Gastrocnemius medialis (tissue), 4 donors: ENCODE results near the gene DTNA.

Experiments
- CTCF ChIP-seq, 5 experiments: fragments of 450-650 bp in 3 of 5; fragments of 200-600 bp in 2 of 5; sonication (generic) in 2 of 5; IDR thresholded peaks in 4 of 5; conservative IDR thresholded peaks in 1 of 5; 1 replicate in 4 of 5; 2 replicates in 1 of 5; pipeline ENCODE4 v1.5.1; 2016 to 2019; ENCODE audit warnings: antibody characterized with exemption in 5 of 5, mild to moderate bottlenecking in 3 of 5, moderate library complexity in 3 of 5
- POLR2A ChIP-seq, 2 donors: fragments of 450-650 bp; IDR thresholded peaks; one replicate each; pipeline ENCODE4 v1.6.1; 2017; ENCODE audit warnings: antibody characterized with exemption in 2 of 2, mild to moderate bottlenecking in 2 of 2, moderate library complexity in 2 of 2

GRCh38 chr18:34818064-34818463, 108.0 kb downstream of the DTNA start:
- TF ChIP-seq POLR2A (IDR thresholded peaks at IDR 0.05) (no peak), CTCF (IDR thresholded peaks at IDR 0.05 in 4 of 5, conservative IDR thresholded peaks at IDR 0.05 in 1 of 5) (no peak)
